Measurements from ENCODE around the gene PNMA1.

Gene PNMA1

GRCh38 chr14:73662487-73662943, 51.7 kb downstream of the PNMA1 start:
- peak; percentile 93 for DNase-seq

- no peak for DNase-seq
These were observed 52.3 kb downstream of the PNMA1 start for GRCh38 chr14:73661872-73662271.
